RWPE1 (cell line): Measurements from ENCODE around the gene CDCP1.
"Not testable (repeated sequence)": the region's sequence is repeated elsewhere in the genome, so short reads cannot be mapped to it uniquely, and the experiment has no call there.

ENCODE experiments used
- CTCF ChIA-PET: fragments of 350-600 bp; sonication (Branson Sonifier 250); formaldehyde crosslinking; extraction: SDS; loops from one replicate; lab custom pipeline; 2021; lab: Yijun Ruan, JAX
- POLR2A ChIA-PET: fragments of 400-600 bp; formaldehyde crosslinking; extraction: SDS; loops from one replicate; lab custom pipeline; 2020; ENCODE audit warnings: antibody characterized with exemption; ENCODE audit not compliant: low non-redundant PET; lab: Yijun Ruan, JAX
- DNase-seq: peaks from one replicate; pipeline ENCODE4 v3.0.0; 2012; ENCODE audit warnings: low spot score
- H3K27ac ChIP-seq: fragments of 450-650 bp; 2 replicates; pipeline ENCODE4 v1.5.1; 2017
- CTCF ChIP-seq: fragments of 450-650 bp; conservative IDR thresholded peaks from 2 replicates; pipeline ENCODE4 v1.5.1; 2017; ENCODE audit warnings: low read depth, mild to moderate bottlenecking

The CDCP1 gene

GRCh38 chr3:45152307-45152706, 6.1 kb upstream of the CDCP1 start:
- H3K27ac ChIP-seq, result no peak overlapping the region
- DNase-seq, result no peak
- no peak for TF ChIP-seq CTCF
- POLR2A ChIA-PET, result no interaction called here
- CTCF ChIA-PET, result no interaction called here

GRCh38 chr3:45151100-45151499, 4.9 kb upstream of the CDCP1 start:
- DNase-seq, result no peak
- TF ChIP-seq CTCF, result no peak
- ChIA-PET CTCF (no interaction called here), POLR2A (no interaction called here)
- H3K27ac ChIP-seq, result no peak overlapping the region

- no peak for TF ChIP-seq CTCF
- ChIA-PET CTCF (no interaction called here), POLR2A (no interaction called here)
- no peak for DNase-seq
- no peak overlapping the region for H3K27ac ChIP-seq
These were observed 2.7 kb upstream of the CDCP1 start for GRCh38 chr3:45148921-45149320.

GRCh38 chr3:45145223-45145622, 955 bp downstream of the CDCP1 start:
- CTCF ChIA-PET, result interaction anchor here (0.7 to 0.8 kb wide), 2 partner anchors 34 to 348 kb away, joined by 3 to 4 read pairs; no protein-coding TSS in a partner anchor
- DNase-seq, result peak; percentile 37
- POLR2A ChIA-PET, result interaction anchor here (1.5 to 1.7 kb wide), 2 partner anchors 10 to 21 kb away, joined by 4 to 5 read pairs; no protein-coding TSS in a partner anchor

GRCh38 chr3:45143673-45144671, 2.2 kb downstream of the CDCP1 start:
- 0 out of 2 replicates have a peak overlapping the region, but pooled peaks have one; percentile 32 for H3K27ac ChIP-seq
- CTCF ChIA-PET, result no interaction called here
- no peak for TF ChIP-seq CTCF
- no peak for DNase-seq
- POLR2A ChIA-PET, result no interaction called here

More at GRCh38 chr3:45145223-45145622, 955 bp downstream of the CDCP1 start:
- peak overlapping the region; percentile 88 for H3K27ac ChIP-seq
- TF ChIP-seq CTCF, result no peak

GRCh38 chr3:45140770-45141155, 5.4 kb downstream of the CDCP1 start:
- peak overlapping the region; percentile 88 for H3K27ac ChIP-seq
- POLR2A ChIA-PET, DNase-seq: not testable (repeated sequence)
- CTCF ChIA-PET, result interaction anchor here (0.7 kb wide), 1 partner anchor 54 kb away, joined by 3 read pairs; no protein-coding TSS in a partner anchor
